HG02610 (cell line): ENCODE data around the gene TWF1.
"Not testable (repeated sequence)": the region's sequence is repeated elsewhere in the genome, so short reads cannot be mapped to it uniquely, and the experiment has no call there.

Source experiments
- ATAC-seq: cut with Tn5 transposase; IDR thresholded peaks from one replicate; pipeline ENCODE4 v1.9.1; 2021; ENCODE audit warnings: mild to moderate bottlenecking, moderate library complexity; ENCODE audit not compliant: unreplicated experiment

Gene TWF1

GRCh38 chr12:43805860-43806736, at the start of gene TWF1:
TSS of gene TWF1 (minus strand) at chr12:43806317. CDS start at chr12:43806245, 72 bp downstream.
- peak; percentile 97 for ATAC-seq

DNA sequence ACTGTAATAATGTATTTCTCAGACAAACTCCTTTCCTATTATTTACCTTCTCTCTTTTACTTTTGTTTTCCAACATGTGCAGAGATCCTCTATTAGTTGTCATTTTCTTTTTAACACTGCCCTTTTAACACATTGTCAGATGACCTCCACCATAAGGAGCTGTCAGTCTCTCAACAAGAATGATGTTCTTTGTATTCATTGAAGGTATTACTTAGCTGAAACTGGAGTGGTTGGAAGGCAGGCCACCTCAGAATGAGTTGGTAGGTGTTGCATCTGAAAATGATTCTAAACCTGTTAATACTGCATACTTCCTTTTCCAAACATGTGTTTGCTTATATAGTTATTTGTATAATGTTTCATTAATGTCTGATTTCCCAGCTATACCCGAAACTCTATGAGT, 46.6 kb upstream of the TWF1 start:
- ATAC-seq, result peak; percentile 47

- no peak for ATAC-seq
Measured at GRCh38 chr12:43848786-43849185, 42.7 kb upstream of the TWF1 start.

GRCh38 chr12:43848226-43848507, 42.0 kb upstream of the TWF1 start:
- ATAC-seq, result no peak

DNA sequence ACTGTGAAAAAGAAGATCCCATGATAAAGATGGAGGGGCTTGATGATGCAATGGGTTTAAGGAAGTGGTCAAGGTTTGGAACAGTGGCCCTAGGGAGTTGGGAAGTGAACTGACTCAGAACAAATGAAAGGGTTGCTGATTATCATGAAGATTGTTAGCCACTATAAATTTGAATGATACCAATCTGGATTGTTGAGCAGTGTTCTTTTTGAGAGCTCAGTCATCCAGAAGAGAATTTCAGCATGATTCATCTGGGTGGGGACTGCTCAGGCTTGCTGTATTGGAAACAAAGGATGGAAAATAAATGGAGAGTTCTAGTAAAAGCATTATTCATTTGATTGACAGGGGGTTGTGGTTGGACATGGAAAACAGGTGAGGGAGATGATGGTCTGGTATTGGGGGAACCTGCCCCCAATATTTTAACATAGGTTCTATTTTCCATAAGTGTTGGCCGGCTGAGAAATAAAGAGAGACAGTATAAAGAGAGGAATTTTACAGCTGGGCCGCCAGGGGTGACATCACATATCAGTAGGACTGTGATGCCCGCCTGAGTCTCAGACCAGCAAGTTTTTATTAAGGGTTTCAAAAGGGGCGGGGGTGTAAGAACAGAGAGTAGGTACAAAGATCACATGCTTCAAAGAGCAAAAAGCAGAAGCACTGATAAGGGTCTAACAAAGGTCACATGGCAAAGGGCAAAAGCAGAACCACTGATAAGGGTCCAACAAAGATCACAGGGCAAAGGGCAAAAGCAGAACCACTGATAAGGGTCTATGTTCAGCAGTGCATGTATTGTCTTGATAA, 41.5 kb upstream of the TWF1 start:
- ATAC-seq, result not testable (repeated sequence)

- no peak for ATAC-seq
Measured at GRCh38 chr12:43842259-43842658, 36.1 kb upstream of the TWF1 start.

DNA sequence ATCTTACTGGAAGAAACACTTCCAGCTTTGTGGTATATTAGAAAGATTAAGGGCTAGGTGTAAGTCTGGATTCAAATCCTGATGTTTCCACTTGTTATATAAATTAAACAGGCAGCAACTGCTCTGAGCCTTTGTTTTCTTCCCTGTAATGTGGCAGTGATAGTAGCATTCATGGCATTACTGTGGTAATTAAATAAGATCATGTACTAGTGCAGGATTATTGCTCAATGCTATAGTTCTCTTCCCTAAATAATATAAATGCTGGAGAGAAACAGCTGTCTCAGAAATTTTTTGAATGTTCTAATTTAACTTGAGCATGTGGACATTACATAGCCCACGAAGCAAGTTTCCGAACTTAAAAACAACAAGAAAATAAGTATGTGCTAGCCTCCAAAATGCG, 35.1 kb upstream of the TWF1 start:
- no peak for ATAC-seq

- no peak for ATAC-seq
Measured at GRCh38 chr12:43840338-43840737, 34.2 kb upstream of the TWF1 start.

DNA sequence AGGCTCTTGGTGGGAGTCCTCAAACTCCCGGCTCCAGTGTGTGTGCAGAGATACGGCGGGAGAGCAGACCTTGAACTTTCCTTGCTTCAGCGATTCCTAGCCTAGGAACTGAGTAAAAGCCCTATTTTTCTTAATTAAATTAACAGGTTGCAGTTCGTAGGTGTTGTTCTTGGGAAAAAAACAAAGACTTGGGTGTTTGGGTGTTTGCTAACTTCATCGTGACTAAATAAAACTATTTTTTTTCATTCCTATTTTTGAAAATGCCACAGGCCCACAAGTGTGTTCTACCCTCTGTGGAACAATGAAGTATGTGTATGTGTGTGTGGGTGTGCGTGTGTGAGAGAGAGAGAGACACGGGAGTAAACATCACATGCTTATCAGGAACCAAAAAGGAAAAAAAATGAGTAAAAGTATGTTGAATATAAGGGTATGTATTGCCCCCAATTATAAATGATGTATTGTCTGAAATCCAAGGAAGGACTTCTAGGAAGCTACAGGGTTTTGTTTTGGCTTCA, 30.4 kb upstream of the TWF1 start:
- peak; percentile 24 for ATAC-seq

DNA sequence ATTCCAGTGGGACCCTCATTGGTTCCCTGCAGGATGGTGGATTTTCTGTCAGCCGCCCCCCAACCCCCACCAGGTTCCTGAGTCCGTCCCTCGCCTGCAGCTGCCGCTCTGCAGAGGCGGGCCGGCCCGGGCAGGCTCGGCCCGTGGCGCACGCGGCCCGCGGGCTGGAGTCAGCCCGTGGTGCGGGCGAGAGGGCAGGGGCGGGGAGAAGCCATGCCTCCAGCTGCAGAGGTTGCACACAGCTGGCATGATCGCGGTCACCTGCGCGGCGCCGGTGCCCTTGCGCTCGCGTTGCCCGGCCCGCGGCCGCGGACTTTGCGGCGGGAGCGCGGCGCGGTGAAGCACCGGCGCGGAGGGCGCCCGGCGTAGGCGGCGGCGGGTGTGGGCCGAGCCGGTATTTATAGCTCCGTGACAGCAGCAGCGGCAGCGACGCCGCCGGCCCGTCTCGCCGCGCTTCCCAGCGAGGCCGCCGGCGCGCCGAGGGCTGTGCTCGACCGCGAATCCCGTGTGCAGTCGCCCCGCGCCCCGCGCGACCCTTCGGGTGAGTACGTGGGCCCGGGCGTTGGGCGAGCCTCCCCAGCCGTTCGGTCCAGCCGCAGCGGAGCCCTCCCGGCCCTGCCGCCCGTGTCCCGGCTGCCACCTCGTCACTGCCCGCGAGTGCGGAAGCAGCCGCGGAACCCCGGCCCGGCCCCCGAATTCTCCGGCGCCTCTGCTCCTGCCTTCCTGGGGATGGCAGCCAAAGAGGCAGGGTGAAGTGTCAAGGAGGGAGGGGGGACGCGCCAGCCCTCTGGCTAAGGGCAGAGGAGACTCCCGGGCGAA, 29.7 kb upstream of the TWF1 start, which contains the start of gene TMEM117:
Gene TMEM117, plus strand, starts transcription at position 426 of the 819 bp plus-strand sequence.
- ATAC-seq, result peak; percentile 71

- ATAC-seq, result peak; percentile 3
Measured at GRCh38 chr12:43835264-43835655, 29.1 kb upstream of the TWF1 start.

DNA sequence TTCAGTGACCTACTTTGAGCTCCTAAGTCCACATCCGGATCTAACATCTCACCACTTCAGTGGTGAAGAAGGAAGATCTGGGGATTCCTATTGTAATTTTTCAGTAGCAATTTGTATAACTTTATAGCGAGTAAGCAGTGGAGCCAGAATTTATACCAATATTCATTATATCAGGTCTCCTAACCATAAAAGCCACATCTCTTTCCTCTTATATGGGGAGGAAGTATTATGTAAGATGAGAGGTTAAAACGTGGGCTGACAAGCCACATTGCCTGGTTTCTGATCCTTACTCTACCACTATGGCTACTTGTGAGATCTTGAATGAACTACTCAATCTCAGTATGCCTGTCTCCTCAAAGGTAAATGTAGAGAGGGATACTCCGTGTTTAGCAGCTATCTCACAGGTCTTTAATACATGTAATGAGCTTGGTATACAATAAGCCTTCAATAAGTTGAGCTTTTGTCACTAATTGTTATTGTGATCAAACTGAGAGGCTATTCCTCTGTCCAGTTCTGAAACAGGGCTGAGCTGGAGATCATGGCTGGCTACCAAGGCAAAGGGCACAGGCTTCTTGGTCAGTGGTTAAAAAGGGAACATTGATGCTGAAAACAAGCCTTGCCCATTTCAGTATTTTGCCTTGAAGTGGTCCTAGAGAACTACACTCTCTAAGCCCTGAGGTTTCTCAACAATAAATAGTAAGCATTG, 26.5 kb upstream of the TWF1 start:
- ATAC-seq, result peak; percentile 22

GRCh38 chr12:43827093-43827492, 21.0 kb upstream of the TWF1 start:
- ATAC-seq, result no peak

DNA sequence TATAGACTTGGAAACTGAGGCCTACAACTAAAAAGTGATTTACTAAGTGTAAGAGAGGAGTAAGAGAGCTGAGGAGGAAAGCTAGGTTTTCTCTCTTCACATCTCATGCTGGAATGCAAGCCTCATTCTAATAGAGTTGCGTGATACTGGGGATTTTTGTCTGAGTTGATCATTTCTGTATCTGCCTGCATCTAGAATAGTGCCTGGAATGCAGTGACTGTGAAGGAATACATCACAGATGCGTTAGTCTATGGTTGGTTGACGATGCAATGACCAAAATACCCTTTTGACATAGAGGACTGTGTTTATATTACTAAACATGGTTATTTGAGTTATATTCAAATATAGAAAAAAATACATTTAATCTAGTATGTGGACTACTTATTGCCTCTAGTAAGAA, 20.6 kb upstream of the TWF1 start:
- no peak for ATAC-seq

DNA sequence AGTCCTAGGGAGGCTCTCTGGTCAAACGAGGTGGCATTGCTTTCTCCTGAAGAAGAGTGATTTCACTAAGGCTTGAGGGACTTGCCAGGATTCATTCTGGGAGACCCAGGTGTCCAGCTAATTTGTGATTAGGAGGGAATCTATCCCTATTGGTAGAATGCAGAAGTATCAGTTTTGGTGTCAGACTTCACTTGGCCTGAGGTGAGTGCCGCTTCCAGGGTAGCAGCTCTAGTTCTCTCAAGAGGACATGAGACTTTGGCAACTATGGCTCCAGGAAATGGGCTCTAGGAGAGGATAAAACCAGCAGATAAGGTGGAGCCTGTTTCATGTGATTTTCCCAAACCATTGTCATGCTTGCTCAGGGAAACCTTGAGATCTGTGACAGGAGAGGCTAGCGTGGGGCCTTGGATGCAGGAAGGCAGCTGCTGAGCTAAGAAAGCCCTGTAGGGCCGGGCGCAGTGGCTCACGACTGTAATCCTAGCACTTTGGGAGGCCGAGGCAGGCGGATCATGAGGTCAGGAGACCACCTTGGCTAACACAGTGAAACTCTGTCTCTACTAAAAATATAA, 18.2 kb upstream of the TWF1 start:
- ATAC-seq, result no peak

GRCh38 chr12:43816168-43816567, 10.1 kb upstream of the TWF1 start:
- ATAC-seq, result no peak

DNA sequence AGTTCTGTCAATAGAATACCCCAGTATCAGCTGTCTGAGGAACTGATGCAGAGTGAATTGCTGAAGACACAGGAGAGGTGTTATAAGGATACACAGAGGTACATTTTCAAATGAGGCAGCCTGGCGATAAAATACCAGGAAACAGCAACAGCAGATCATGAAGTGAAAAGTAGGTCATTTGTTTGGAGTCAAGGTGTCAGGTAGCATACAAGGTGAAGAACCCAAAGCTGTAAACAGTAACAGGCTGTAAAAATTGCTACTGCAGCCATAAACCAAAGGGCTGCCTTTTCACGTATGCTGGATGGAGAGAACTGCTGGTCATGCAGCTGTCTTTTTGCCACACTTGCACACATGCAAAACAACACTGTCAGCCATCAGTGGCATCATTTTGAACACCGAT, 9.3 kb upstream of the TWF1 start:
- no peak for ATAC-seq

GRCh38 chr12:43812926-43813325, 6.8 kb upstream of the TWF1 start:
- ATAC-seq, result no peak

- no peak for ATAC-seq
Measured at GRCh38 chr12:43812057-43812456, 5.9 kb upstream of the TWF1 start.

DNA sequence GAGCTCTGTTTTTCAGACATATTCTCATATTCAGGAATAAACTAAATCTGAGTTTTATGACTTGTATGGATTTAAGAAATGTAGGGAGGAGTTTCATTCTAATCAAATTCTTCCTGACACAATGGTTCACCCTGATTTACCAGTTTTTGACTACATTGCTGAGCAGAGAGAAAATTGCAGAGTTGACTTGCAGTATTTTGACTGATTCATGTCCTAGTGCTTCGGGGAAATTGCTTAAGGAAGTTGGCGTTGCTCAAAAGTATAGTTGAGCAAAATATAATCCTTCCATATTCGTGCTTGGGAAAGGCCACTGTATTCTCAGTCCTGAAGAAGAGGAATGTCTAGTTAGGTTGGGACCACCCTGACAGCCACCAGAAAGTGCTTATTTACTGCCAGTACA, 1.3 kb upstream of the TWF1 start:
- ATAC-seq, result no peak
